CD4-positive, alpha-beta T cell (primary cell): Measurements from ENCODE around the gene FMNL2. TPM values are rescaled to one million over a fixed set of nuclear protein-coding genes. Genes with fewer than 3 reads are reported as not detected.

ENCODE experiments used
- ATAC-seq: fragments of 200-7000 bp; cut with Tn5 transposase; one replicate; pipeline ENCODE4 v1.10.0; 2022; ENCODE audit warnings: mild to moderate bottlenecking; ENCODE audit not compliant: poor library complexity
- CTCF ChIA-PET: fragments of 350-600 bp; sonication (Branson Sonifier 250); formaldehyde crosslinking; loops from one replicate; lab custom pipeline; 2021; ENCODE audit warnings: antibody characterized with exemption, inconsistent platforms; lab: Charles Lee
- POLR2A ChIA-PET: fragments of 350-600 bp; sonication (Branson Sonifier 250); formaldehyde crosslinking; loops from one replicate; lab custom pipeline; 2021; ENCODE audit warnings: antibody characterized with exemption, inconsistent platforms; lab: Charles Lee
- DNase-seq, 14 experiments: peaks; one replicate each; pipeline ENCODE4 v3.0.0-alpha.2; 2013 to 2020; ENCODE audit warnings: mixed read lengths in 2 of 14
- H3K27ac ChIP-seq, 2 donors: one replicate each; pipeline versions ENCODE4 v1.5.1 to v1.7.0; 2013; ENCODE audit warnings: low read length in 2 of 2, low read depth in 1 of 2, mild to moderate bottlenecking in 1 of 2
- H3K27me3 ChIP-seq, 2 experiments: 1 replicate in 1 of 2; 2 replicates in 1 of 2; pipeline versions ENCODE4 v1.6.1 to v1.7.0; 2013; ENCODE audit warnings: low read length in 2 of 2, control low read depth in 1 of 2, mild to moderate bottlenecking in 1 of 2, moderate library complexity in 1 of 2; ENCODE audit not compliant: insufficient read depth in 2 of 2, control insufficient read depth in 1 of 2
- H3K36me3 ChIP-seq: one replicate; pipeline ENCODE4 v1.6.1; 2013; ENCODE audit warnings: low read length, control low read depth; ENCODE audit not compliant: insufficient read depth
- H3K4me1 ChIP-seq: one replicate; pipeline ENCODE4 v1.6.1; 2013; ENCODE audit warnings: low read length, control low read depth; ENCODE audit not compliant: insufficient read depth
- H3K4me3 ChIP-seq: one replicate; pipeline ENCODE4 v1.5.1; 2013; ENCODE audit warnings: mild to moderate bottlenecking, low read length, moderate library complexity
- H3K9me3 ChIP-seq, 2 experiments: 1 replicate in 1 of 2; 2 replicates in 1 of 2; pipeline versions ENCODE4 v1.6.1 to v1.7.0; 2013; ENCODE audit warnings: low read length in 2 of 2, mild to moderate bottlenecking in 2 of 2, control low read depth in 1 of 2, moderate library complexity in 1 of 2; ENCODE audit not compliant: control insufficient read depth in 1 of 2, insufficient read depth in 1 of 2
- H3K27ac Mint-ChIP-seq: one replicate; pipeline ENCODE4 v1.8.0; 2020; ENCODE audit warnings: mixed read lengths
- H3K27me3 Mint-ChIP-seq: one replicate; pipeline ENCODE4 v1.8.0; 2021; ENCODE audit warnings: mixed read lengths
- H3K36me3 Mint-ChIP-seq: one replicate; pipeline ENCODE4 v1.8.0; 2021; ENCODE audit warnings: low read depth, mixed read lengths
- H3K4me1 Mint-ChIP-seq: one replicate; pipeline ENCODE4 v1.8.0; 2021; ENCODE audit warnings: low read depth, mixed read lengths
- H3K4me3 Mint-ChIP-seq: one replicate; pipeline ENCODE4 v1.8.0; 2020; ENCODE audit warnings: mild to moderate bottlenecking, mixed read lengths
- H3K9me3 Mint-ChIP-seq: one replicate; pipeline ENCODE4 v1.8.0; 2020; ENCODE audit warnings: mixed read lengths
- intact Hi-C, 2 experiments: fragments of 100-400 bp; cut with DNase I in 1 of 2; cut with micrococcal nuclease in 1 of 2; formaldehyde crosslinking; loops; one replicate each; pipeline versions ENCODE4 v1.15.1 to v1.9.0; 2023 to 2025; cut with DNase I, micrococcal nuclease
- polyA plus RNA-seq, 2 donors: library from polyadenylated mRNA; unstranded; fragments of 120-200 nt; gene quantifications; one replicate each; pipeline ENCODE4 v1.2.1, GENCODE V29; 2013
- total RNA-seq, 174 experiments: library from RNA in 2 of 174; stranded (reverse) in 2 of 174; gene quantifications; one replicate each; pipeline ENCODE4 v1.2.3 and lab custom pipeline; 2021 to 2026
- TF ChIP-seq, protein P1 (sequence below): fragments of 200-600 bp; IDR thresholded peaks from one replicate; pipeline ENCODE4 v1.8.0; 2022; ENCODE audit warnings: antibody characterized with exemption, mild to moderate bottlenecking

FMNL2 gene
- under 1 TPM; 0.30 to 0.31 TPM for total RNA-seq
- 1.3 TPM for polyA plus RNA-seq (2013, experiment 1 of 2)
- 1.2 TPM for polyA plus RNA-seq (2013, experiment 2 of 2)
- total RNA-seq (lab: John Stamatoyannopoulos, UW), result 0.08 to 12.7 (median 3.2) reads per million in 172 experiments

DNA sequence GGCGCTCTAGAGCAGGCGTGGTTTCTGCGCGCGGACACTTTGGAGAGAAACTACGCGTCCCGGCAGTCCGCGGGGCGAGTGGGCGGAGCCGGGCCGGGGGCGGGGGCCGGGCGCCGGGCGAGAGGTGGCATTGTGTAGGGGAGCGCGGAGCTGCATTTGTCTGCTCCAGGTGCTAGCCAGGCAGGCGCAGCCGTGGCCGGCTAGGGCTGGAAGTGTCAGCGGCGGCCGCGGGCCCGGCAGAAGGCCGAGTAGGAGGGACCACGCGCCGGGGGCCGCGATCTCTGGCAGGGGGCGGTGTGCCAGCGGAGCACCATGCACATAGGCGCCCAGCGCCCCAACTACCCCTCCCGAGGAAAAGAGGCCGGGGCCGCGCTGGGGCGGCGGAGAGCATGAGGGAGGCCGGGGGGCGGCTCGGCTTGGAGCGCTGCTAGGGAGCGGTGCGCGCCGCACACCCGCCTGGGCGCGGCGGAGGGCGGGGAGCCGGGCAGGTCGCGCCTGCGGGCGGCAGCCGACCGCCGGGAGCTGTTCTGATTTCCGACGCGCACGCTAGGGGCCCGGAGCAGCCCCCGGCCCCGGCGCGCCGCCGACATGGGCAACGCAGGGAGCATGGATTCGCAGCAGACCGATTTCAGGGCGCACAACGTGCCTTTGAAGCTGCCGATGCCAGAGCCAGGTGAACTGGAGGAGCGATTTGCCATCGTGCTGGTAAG is at the start of gene FMNL2:
TSS of gene FMNL2 (plus strand) at position 159 of the 710 bp plus-strand sequence.
- Mint-ChIP-seq H3K27me3 (peaks cover 73% of the 10 kb centered on the region), H3K27ac (no peak within 1 kb of the TSS), H3K9me3 (no peaks in the 10 kb centered on the region), H3K4me1 (peaks cover 11% of the 10 kb centered on the region), H3K4me3 (peak within 1 kb of the TSS; percentile 86), H3K36me3 (no peaks in the 10 kb centered on the region)
- TF ChIP-seq, protein P1, sequence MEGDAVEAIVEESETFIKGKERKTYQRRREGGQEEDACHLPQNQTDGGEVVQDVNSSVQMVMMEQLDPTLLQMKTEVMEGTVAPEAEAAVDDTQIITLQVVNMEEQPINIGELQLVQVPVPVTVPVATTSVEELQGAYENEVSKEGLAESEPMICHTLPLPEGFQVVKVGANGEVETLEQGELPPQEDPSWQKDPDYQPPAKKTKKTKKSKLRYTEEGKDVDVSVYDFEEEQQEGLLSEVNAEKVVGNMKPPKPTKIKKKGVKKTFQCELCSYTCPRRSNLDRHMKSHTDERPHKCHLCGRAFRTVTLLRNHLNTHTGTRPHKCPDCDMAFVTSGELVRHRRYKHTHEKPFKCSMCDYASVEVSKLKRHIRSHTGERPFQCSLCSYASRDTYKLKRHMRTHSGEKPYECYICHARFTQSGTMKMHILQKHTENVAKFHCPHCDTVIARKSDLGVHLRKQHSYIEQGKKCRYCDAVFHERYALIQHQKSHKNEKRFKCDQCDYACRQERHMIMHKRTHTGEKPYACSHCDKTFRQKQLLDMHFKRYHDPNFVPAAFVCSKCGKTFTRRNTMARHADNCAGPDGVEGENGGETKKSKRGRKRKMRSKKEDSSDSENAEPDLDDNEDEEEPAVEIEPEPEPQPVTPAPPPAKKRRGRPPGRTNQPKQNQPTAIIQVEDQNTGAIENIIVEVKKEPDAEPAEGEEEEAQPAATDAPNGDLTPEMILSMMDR, result no peak
- peak; percentile 65 for ATAC-seq
- ChIA-PET CTCF (no interaction called here), POLR2A (no interaction called here)
- Histone ChIP-seq H3K4me3 (peak within 1 kb of the TSS; percentile 41), H3K9me3 (peaks cover 0 to 3% of the 10 kb centered on the region in 2 experiments), H3K27me3 (peaks cover 23 to 39% of the 10 kb centered on the region in 2 experiments), H3K36me3 (no peaks in the 10 kb centered on the region), H3K27ac (no peak within 1 kb of the TSS), H3K4me1 (peaks cover 10% of the 10 kb centered on the region)
- peak in 7 of 14 experiments; percentile 1 to 49 (median 36) for DNase-seq
- intact Hi-C loops, result no loop called here

DNA sequence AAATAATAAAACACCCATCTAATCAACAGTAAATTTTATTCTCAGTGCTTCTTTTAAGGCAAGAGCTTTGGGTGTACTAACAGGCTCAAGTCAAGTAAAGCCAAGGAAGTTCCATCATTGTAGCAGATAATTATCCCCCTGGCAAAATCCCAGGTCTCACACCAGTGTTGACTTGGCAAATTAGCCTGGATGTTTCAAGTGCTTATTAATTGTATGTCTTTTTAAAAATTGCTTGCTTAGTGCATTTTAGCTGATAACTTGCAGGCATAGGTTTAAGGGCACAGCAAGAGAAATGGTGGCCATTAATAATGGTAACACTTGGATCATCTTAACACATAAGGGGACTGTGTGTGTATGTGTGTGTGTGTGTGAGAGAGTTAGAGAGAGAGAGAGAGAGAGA is 42.0 kb upstream of the FMNL2 start:
- Histone ChIP-seq H3K27me3 (no peaks in the 10 kb centered on the region), H3K4me1 (no peaks in the 10 kb centered on the region), H3K27ac (no peak overlapping the region), H3K4me3 (no peak overlapping the region), H3K36me3 (no peaks in the 10 kb centered on the region), H3K9me3 (no peaks in the 10 kb centered on the region)
- POLR2A ChIA-PET, result interaction anchor here (0.6 kb wide), 1 partner anchor 175 kb away, joined by 3 read pairs; no protein-coding TSS in a partner anchor
- peaks cover 6% of the 10 kb centered on the region for H3K27me3 Mint-ChIP-seq
- no peak overlapping the region for H3K27ac Mint-ChIP-seq
- DNase-seq, result no peak
- intact Hi-C loops, result no loop called here
- TF ChIP-seq, protein P1, result no peak
- CTCF ChIA-PET, result no interaction called here
- no peaks in the 10 kb centered on the region for H3K36me3 Mint-ChIP-seq
- H3K4me3 Mint-ChIP-seq, result no peak overlapping the region
- ATAC-seq, result no peak
- no peaks in the 10 kb centered on the region for H3K4me1 Mint-ChIP-seq
- no peaks in the 10 kb centered on the region for H3K9me3 Mint-ChIP-seq

GRCh38 chr2:152297715-152298114 is 37.3 kb upstream of the FMNL2 start:
- no peaks in the 10 kb centered on the region for H3K4me1 Mint-ChIP-seq
- CTCF ChIA-PET, result no interaction called here
- Histone ChIP-seq H3K36me3 (no peaks in the 10 kb centered on the region), H3K4me1 (no peaks in the 10 kb centered on the region), H3K27me3 (peaks cover 0 to 2% of the 10 kb centered on the region in 2 experiments), H3K27ac (no peak overlapping the region), H3K4me3 (no peak overlapping the region), H3K9me3 (no peaks in the 10 kb centered on the region)
- H3K4me3 Mint-ChIP-seq, result no peak overlapping the region
- POLR2A ChIA-PET, result no interaction called here
- intact Hi-C loops, result no loop called here
- H3K27ac Mint-ChIP-seq, result no peak overlapping the region
- ATAC-seq (no peak), DNase-seq (no peak)
- peaks cover 20% of the 10 kb centered on the region for H3K27me3 Mint-ChIP-seq
- TF ChIP-seq, protein P1, result no peak
- H3K36me3 Mint-ChIP-seq, result no peaks in the 10 kb centered on the region
- no peaks in the 10 kb centered on the region for H3K9me3 Mint-ChIP-seq
